IPS-15b (cell line): Measurements from ENCODE around the gene BCKDHA.
"Not testable (repeated sequence)": the region's sequence is repeated elsewhere in the genome, so short reads cannot be mapped to it uniquely, and the experiment has no call there.

ENCODE experiments used
- H3K27me3 ChIP-seq: one replicate; pipeline ENCODE4 v1.6.1; 2013; ENCODE audit warnings: low read length; ENCODE audit not compliant: control insufficient read depth, insufficient read depth
- H3K36me3 ChIP-seq: one replicate; pipeline ENCODE4 v1.6.1; 2013; ENCODE audit warnings: low read length; ENCODE audit not compliant: control insufficient read depth, insufficient read depth
- H3K4me1 ChIP-seq: one replicate; pipeline ENCODE4 v1.6.1; 2013; ENCODE audit warnings: mild to moderate bottlenecking, low read length; ENCODE audit not compliant: control insufficient read depth, insufficient read depth
- H3K4me3 ChIP-seq: one replicate; pipeline ENCODE4 v1.5.1; 2013; ENCODE audit warnings: low read depth, low read length
- H3K9ac ChIP-seq: one replicate; pipeline ENCODE4 v1.6.1; 2013; ENCODE audit warnings: low read depth, mild to moderate bottlenecking, low read length
- H3K9me3 ChIP-seq: one replicate; pipeline ENCODE4 v1.6.1; 2013; ENCODE audit warnings: mild to moderate bottlenecking, low read length; ENCODE audit not compliant: control insufficient read depth, insufficient read depth

Gene BCKDHA

DNA sequence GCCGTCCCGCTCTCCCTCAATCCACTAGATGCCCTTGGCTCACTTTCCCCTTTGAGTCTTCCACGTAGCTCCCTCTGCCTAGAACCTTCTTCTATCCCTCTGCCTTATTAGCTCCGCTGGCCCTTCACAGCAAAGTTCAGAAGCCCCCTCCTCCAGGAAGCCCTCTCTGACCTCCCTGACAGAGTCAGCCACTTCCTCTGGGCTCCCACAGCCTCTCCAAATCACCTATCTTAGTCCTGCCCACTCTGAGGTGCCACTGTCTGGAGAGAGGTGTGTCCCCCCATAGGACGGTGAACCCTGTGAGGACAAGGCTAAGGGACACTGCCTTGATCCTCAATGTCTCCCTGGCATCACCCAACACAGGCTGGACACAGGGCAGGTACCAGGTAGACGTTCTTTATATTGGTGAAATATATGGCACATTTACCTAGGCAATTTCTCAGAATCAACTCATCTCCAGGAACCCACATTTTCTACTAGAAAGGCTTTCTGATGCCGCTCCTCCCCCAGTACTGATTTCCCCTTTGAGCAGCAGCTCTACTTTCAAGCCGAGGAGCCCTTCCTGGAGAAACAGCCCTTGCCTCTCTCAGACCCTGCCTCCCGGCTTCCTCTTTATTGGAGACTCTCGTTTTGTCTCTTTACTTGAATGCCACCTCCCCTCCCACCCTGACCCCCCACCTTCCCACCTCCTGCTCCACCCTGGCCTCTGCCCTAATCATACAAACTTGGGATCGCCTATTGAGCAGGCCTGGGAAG, 40.5 kb upstream of the BCKDHA start:
- peaks cover 3% of the 10 kb centered on the region for H3K4me1 ChIP-seq
- H3K9ac ChIP-seq: no peak overlapping the region
- H3K36me3 ChIP-seq: no peaks in the 10 kb centered on the region
- no peak overlapping the region for H3K4me3 ChIP-seq
- no peaks in the 10 kb centered on the region for H3K9me3 ChIP-seq
- peaks cover 5% of the 10 kb centered on the region for H3K27me3 ChIP-seq

DNA sequence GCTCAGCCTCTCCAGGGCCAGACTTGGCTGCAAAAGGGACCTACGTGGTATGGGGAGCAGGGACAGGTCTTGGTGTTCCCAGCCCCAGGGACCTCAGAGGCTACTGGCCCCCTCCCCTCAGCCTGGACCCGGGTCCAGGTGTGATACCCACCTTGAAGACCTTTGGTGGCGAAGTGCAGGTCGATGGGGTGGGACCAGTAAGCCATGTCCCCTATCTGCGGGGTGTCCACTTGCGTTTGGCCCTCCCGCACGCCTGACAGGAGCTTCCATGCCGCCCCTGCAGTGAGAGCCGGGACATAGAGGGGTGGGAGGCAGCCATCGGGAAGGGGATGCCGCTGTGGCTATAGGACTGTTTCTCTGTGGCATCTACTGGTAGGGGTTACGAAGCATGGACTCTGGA, 39.9 kb upstream of the BCKDHA start:
- H3K36me3 ChIP-seq: no peaks in the 10 kb centered on the region
- H3K9me3 ChIP-seq: no peaks in the 10 kb centered on the region
- no peak overlapping the region for H3K4me3 ChIP-seq
- no peak overlapping the region for H3K9ac ChIP-seq
- peaks cover 3% of the 10 kb centered on the region for H3K4me1 ChIP-seq
- peaks cover 3% of the 10 kb centered on the region for H3K27me3 ChIP-seq

DNA sequence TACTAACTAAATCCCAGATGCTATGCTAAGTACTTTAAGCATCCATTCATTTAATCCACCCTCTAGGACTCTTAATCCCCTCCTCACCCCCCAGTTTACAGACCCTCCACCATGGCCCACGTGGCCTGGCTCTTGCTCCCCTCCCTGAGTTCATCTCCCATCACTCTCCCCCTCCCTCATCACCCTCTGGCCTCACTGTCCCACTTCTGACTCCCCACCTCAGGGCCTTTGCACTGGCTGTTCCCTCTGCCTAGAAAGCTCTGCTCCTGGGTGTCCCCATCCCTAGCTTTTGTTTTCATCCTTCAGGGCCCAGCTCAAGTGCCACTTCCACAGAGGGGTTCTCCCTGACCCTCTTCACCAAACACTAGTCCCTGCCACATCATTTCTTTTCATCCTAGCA, 37.9 kb upstream of the BCKDHA start:
- Histone ChIP-seq H3K4me3 (no peak overlapping the region), H3K9ac (no peak overlapping the region), H3K36me3 (no peaks in the 10 kb centered on the region), H3K27me3 (peaks cover 3% of the 10 kb centered on the region), H3K9me3 (no peaks in the 10 kb centered on the region), H3K4me1 (peaks cover 4% of the 10 kb centered on the region)

DNA sequence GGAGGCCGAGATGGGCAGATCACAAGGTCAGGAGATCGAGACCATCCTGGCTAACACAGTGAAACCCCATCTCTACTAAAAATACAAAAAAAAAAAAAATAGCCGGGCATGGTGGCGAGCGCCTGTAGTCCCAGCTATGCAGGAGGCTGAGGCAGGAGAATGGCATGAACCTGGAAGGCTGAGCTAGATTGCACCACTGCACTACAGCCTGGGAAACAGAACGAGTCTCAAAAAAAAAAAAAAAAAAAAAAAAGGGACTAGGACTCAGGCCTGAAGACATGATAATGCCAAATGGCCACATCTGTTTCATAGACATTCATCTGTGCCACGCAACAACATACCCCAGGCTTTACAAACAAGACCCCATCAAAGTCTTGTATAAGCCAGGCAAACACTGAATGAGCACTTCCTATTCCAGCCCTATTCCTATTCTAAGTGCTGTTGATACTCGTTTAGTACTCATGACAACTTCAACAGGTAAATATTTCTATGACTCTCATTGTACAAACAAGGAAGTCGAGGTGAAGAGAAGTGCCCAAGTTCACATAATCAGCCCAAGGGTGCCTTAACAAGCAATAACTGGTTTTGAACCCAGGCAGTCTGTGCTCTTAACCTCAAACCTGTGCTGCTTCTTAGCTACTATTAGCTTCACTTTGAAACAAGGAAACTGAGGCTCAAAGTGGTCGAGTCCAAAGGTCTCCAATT, 35.3 kb upstream of the BCKDHA start:
- Histone ChIP-seq H3K4me3 (no peak overlapping the region), H3K9me3 (no peaks in the 10 kb centered on the region), H3K4me1 (peaks cover 4% of the 10 kb centered on the region), H3K9ac (no peak overlapping the region), H3K36me3 (no peaks in the 10 kb centered on the region), H3K27me3 (no peaks in the 10 kb centered on the region)

DNA sequence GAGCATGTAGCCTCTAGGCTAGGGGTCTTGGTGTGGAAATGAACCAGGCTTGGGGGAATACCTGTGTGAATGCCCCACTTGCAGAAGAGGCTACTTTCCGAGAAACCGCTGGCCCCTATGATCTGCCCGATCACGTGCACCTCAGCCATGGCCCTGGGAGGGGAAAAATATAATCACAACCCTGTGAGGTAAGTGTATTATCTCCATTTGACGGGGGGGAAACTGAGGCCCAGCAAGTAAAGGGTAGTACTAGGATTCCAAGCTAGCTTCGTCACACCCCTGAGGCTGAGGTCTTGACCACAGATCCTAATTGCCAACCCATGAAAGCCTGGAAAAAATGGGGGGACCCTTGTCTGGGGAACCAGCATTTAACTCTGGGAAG, 34.3 kb upstream of the BCKDHA start:
- Histone ChIP-seq H3K9ac (peak overlapping the region; percentile 54), H3K27me3 (no peaks in the 10 kb centered on the region), H3K36me3 (no peaks in the 10 kb centered on the region), H3K9me3 (no peaks in the 10 kb centered on the region), H3K4me1 (peaks cover 4% of the 10 kb centered on the region), H3K4me3 (peak overlapping the region; percentile 100)

DNA sequence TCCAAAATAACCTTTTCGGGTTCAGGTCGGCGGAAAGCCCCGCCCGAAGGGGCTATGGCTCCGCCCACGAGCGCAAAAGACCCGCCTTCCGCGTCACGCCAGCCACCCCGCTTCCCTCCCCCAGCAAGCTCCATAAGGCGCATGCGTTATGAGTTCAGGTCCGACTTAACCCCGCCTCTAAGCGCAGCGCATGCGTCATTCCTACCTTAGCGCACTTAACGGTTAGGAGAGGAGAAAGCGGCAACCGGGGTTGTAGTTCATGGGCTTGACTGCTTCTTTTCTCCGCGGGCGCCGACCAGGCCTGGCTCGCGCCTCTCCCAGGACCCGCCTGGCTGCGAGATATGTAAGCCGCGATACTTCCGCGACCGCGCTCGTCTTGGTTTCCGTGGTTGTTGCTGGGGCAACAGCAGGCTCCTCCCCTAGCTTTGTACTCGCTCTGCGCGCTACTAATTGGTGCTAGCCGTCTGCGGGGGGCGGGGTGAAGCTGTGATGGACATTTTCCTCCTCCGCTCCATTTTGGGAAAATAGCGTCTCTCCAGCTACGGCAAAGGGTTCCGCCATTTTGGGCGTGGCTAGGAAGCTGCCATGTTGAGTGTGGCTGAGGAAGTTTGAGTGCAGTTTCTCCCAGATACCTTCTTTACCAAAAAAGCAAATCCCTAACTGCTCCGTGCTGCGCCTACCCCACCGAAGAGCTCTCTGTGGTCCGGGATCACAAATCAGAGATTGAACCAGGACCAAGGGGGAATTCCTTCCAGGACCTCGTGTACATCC, 33.7 kb upstream of the BCKDHA start, which contains the start of gene B9D2:
TSS of gene B9D2 (minus strand) at position 397 of the 771 bp plus-strand sequence. CDS start 630 bp downstream, outside the sequence.
- H3K27me3 ChIP-seq: no peaks in the 10 kb centered on the region
- peak within 1 kb of the TSS; percentile 100 for H3K4me3 ChIP-seq
- H3K9ac ChIP-seq: peak within 1 kb of the TSS; percentile 92
- H3K36me3 ChIP-seq: no peaks in the 10 kb centered on the region
- H3K9me3 ChIP-seq: no peaks in the 10 kb centered on the region
- peaks cover 4% of the 10 kb centered on the region for H3K4me1 ChIP-seq

DNA sequence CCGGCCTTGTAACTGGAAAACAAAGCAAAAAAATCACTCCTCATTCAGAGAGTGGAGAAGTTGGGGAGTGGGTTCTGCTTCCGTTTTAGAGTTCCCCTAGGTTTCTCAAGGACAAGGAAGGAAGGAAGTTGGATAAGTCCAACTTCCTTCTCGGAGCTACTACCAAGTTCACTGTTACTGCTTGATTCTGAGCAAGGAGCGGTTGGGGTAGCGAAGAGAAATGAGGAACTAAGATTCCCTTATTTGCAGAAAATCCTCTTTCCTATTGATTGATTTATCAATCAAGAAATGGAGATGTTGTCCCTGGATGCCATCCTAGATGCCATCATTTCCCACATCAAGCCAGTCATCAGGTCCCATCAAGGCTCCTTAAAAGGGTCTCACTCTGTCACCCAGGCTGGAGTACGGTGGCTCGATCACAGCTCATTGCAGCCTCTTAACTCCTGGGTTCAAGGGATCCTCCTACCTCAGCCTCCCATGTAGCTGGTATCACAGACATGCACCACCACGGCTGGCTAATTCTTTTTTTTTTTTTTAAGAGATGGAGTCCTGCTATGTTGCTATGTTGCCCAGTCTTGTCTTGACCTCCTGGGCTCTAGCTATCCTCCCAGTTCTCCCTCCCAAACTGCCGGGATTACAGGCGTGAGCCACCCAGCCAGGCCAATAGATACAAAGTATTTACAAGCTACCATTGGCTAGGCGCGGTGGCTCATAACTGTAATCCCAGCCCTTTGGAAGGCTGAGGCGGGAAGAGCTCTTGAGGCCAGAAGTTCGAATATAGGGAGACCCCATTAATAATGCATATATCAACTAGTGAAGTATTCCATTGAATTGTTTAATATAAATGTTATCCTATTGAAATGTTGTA, 32.9 kb upstream of the BCKDHA start:
- Histone ChIP-seq H3K9me3 (no peaks in the 10 kb centered on the region), H3K4me1 (peaks cover 4% of the 10 kb centered on the region), H3K36me3 (no peaks in the 10 kb centered on the region), H3K4me3 (peak overlapping the region; percentile 100), H3K9ac (peak overlapping the region; percentile 92), H3K27me3 (no peaks in the 10 kb centered on the region)

DNA sequence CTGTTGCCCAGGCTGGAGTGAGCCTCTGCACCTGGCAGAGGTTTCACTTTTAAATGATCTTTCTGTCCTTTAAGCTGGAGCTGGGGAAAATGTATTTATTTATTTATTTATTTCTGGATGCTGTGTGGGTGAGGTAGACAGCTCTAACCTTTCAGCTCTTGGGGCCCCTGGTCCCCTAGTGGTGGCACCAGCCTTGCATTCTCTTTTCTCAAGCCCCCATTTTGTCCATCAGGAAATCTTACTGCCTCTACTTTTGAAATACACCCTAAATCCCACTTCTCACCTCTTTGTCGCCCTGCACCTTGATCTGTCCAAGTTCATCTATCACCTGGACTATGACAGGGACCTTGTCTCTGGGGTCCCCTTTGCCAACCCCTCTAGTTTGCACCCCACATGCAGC, 31.5 kb upstream of the BCKDHA start:
- peaks cover 4% of the 10 kb centered on the region for H3K4me1 ChIP-seq

DNA sequence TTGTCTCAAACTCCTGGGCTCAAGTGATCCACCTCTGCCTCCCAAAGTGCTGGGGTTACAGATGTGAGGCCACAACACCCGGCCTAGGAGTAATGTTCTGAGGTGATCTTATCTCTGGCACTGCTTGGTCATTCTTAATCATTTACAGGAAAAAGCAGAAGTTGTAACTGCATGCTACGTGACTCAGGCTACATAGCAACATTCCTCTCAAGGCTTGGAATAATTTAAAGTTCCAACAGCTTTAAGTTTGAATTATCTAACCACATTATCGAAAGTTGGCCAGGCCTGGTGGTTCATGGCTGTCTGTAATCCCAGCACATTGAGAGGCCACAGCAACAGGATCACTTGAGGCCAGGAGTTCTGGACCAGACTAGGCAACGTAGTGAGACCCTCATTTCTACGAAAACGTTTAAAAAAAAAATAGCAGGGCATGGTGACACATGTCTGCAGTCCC, 29.7 kb upstream of the BCKDHA start:
- Histone ChIP-seq H3K9ac (no peak overlapping the region), H3K36me3 (no peaks in the 10 kb centered on the region)

More for the DNA sequence above, 31.5 kb upstream of the BCKDHA start:
- Histone ChIP-seq H3K36me3 (no peaks in the 10 kb centered on the region), H3K4me3 (no peak overlapping the region), H3K27me3 (no peaks in the 10 kb centered on the region), H3K9ac (no peak overlapping the region), H3K9me3 (no peaks in the 10 kb centered on the region)

DNA sequence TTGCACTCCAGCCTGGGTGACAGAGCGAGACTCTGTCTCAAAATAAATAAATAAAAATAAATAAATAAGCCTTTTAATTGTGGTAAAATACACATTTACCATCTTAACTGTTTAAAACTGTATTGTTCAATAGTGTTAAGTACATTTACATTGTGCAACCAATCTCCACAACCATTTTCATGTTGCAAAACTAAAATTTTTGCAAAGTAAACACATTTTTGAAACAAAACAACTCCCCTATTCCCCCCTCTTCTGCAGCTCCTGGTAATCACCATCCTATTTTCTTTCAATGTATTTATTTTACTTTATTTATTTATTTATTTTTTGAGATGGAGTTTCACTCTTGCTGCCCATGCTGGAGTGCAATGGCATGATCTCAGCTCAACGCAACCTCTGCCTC, 27.8 kb upstream of the BCKDHA start:
- no peaks in the 10 kb centered on the region for H3K27me3 ChIP-seq
- no peak overlapping the region for H3K4me3 ChIP-seq
- no peaks in the 10 kb centered on the region for H3K36me3 ChIP-seq
- peaks cover under 1% of the 10 kb centered on the region for H3K4me1 ChIP-seq
- no peak overlapping the region for H3K9ac ChIP-seq
- H3K9me3 ChIP-seq: no peaks in the 10 kb centered on the region

More for the DNA sequence above, 29.7 kb upstream of the BCKDHA start:
- no peak overlapping the region for H3K4me3 ChIP-seq
- peaks cover 4% of the 10 kb centered on the region for H3K4me1 ChIP-seq
- H3K27me3 ChIP-seq: no peaks in the 10 kb centered on the region
- no peaks in the 10 kb centered on the region for H3K9me3 ChIP-seq

DNA sequence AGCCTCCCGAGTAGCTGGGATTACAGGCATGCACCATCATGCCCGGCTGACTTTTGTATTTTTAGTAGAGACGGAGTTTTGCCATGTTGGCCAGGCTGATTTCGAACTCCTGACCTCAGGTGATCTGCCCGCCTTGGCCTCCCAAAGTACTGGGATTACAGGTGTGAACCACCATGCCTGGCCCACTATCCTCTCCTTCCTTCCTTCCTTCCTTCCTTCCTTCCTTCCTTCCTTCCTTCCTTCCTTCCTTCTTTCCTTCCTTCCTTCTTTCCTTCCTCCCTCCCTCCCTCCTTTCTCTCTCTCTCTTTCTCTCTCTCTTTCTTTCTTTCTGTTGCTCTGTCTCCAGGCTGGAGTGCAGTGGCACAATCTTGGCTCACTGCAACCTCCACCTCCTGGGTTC, 26.5 kb upstream of the BCKDHA start:
- not testable (repeated sequence) for H3K4me3 ChIP-seq, H3K4me1 ChIP-seq, H3K36me3 ChIP-seq, H3K9me3 ChIP-seq, H3K9ac ChIP-seq, H3K27me3 ChIP-seq
